Measurements from ENCODE around the gene NOX1.
"Not testable (repeated sequence)": the region's sequence is repeated elsewhere in the genome, so short reads cannot be mapped to it uniquely, and the experiment has no call there.

The NOX1 gene

GRCh38 chrX:100819534-100819836, 54.7 kb downstream of the NOX1 start:
- no peak for DNase-seq (ENCODE audit: low read depth)

- DNase-seq (ENCODE audit: low read depth), result no peak
Measured at GRCh38 chrX:100817340-100817739, 56.8 kb downstream of the NOX1 start.

- DNase-seq (ENCODE audit: low read depth), result no peak
Measured at GRCh38 chrX:100812216-100813158, 61.7 kb downstream of the NOX1 start.

DNA sequence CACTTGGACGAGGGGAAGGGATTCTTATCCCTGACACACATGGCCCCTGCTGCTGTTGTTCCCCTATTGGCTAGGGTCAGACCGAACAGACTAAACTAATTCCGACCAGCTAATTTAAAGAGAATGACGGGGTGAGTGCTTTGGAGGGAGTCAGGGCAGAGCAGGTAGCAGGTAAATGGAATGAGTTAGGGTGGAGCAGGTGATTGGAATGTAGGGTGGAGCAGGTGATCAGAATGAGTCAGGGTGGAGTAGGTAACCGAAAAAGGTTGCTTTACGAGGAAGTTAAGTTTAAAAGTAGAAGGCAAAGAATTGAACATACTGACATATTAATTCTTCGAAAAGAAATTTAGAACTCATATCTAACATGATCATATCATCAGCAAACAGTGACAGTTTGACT, 65.9 kb downstream of the NOX1 start:
- not testable (repeated sequence) for DNase-seq (ENCODE audit: low read depth)

DNA sequence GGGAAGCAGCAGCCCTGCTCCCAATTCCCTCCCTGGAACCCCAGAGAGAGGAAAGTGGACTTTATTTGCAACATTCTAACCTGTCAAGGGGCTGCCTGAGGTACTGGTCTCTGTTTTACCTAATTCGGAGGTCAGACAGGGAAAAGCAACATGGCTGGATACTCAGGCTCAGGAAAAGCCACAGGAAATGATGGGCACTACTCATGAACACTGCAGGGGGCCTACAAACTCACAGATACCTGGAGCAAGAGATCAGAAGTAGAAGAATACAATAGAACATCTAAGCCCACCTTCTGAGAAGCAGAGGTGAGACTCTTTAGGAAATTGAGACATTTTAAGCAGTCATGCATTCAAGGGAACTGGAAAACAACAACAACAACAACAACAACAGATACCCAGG, 69.4 kb downstream of the NOX1 start:
- DNase-seq (ENCODE audit: low read depth), result no peak

- no peak for DNase-seq (ENCODE audit: low read depth)
Measured at GRCh38 chrX:100802843-100803242, 71.3 kb downstream of the NOX1 start.

DNA sequence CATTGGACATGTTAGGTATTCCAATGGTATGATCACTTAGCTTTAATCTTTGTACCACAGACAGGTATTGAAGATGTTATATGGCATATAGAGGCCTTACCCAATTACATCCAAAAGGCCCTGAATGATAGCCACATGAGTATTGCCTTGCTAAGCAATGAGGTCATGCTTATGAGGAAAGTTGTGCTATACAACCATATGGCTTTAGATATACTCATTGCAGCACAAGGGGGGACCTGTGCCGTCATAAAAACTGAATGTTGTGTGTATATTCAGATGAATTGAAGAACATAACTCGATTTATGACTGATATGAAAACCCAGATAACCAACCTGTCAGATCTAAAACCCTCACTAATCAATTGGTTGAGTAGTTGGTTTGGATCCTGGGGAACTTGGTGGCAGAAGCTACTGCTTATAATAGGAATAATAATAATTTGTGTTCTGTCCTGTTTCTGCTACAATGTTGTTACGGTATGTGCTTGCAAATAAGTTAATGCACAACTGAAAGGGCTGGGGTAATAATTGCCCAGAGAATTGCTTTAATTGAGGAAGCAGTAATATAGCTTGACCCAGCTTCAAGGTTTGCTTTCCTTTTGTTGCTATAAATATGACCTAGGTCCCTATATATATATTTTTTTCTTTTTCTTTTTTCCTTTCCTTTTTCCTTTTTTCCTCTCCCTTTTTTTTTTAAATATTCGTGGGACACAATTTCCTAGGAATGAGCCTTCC, 75.5 kb downstream of the NOX1 start:
- no peak for DNase-seq (ENCODE audit: low read depth)

GRCh38 chrX:100797359-100797758, 76.8 kb downstream of the NOX1 start:
- no peak for DNase-seq (ENCODE audit: low read depth)

- DNase-seq (ENCODE audit: low read depth), result not testable (repeated sequence)
Measured at GRCh38 chrX:100796371-100796770, 77.8 kb downstream of the NOX1 start.

Data from activated T-helper 1 cell treated with Interleukin-2 at 50 U/mL for 16 hours (primary cell).